Measurements from ENCODE around the gene HACD2.
"Not testable (repeated sequence)": the region's sequence is repeated elsewhere in the genome, so short reads cannot be mapped to it uniquely, and the experiment has no call there.

HACD2 gene

GRCh38 chr3:123609063-123609462, 24.2 kb upstream of the HACD2 start:
- ChIA-PET CTCF (no interaction called here), POLR2A (no interaction called here)
- TF ChIP-seq CTCF (IDR thresholded peaks at IDR 0.05; ENCODE audit: insufficient read depth, low read length, missing control alignments) = no peak
- no peak for DNase-seq (ENCODE audit: low read depth, low spot score)
- no peak overlapping the region for H3K4me3 ChIP-seq (ENCODE audit: low read depth, low read length)

GRCh38 chr3:123608263-123608937, 23.5 kb upstream of the HACD2 start:
- no peak for DNase-seq (ENCODE audit: low read depth, low spot score)
- ChIA-PET CTCF (no interaction called here), POLR2A (no interaction called here)
- no peak for TF ChIP-seq CTCF (IDR thresholded peaks at IDR 0.05; ENCODE audit: insufficient read depth, low read length, missing control alignments)
- no peak overlapping the region for H3K4me3 ChIP-seq (ENCODE audit: low read depth, low read length)

- H3K4me3 ChIP-seq (ENCODE audit: low read depth, low read length) = no peak overlapping the region
- no peak for DNase-seq (ENCODE audit: low read depth, low spot score)
- no peak for TF ChIP-seq CTCF (IDR thresholded peaks at IDR 0.05; ENCODE audit: insufficient read depth, low read length, missing control alignments)
- ChIA-PET CTCF (interaction anchor here (1.7 kb wide), 1 partner anchor 116 kb away, joined by 7 read pairs; no protein-coding TSS in a partner anchor), POLR2A (no interaction called here)
Measured at GRCh38 chr3:123606527-123606926, 21.7 kb upstream of the HACD2 start.

- ChIA-PET POLR2A (interaction anchor here (0.6 kb wide), 1 partner anchor 28 kb away, joined by 3 read pairs; no protein-coding TSS in a partner anchor), CTCF (interaction anchor here (1.7 kb wide), 1 partner anchor 117 kb away, joined by 7 read pairs; no protein-coding TSS in a partner anchor)
- H3K4me3 ChIP-seq (ENCODE audit: low read depth, low read length) = no peak overlapping the region
- DNase-seq (ENCODE audit: low read depth, low spot score) = no peak
- TF ChIP-seq CTCF (IDR thresholded peaks at IDR 0.05; ENCODE audit: insufficient read depth, low read length, missing control alignments) = no peak
Measured at GRCh38 chr3:123605789-123606234, 21.0 kb upstream of the HACD2 start.

GRCh38 chr3:123603153-123603552, 18.3 kb upstream of the HACD2 start:
- POLR2A ChIA-PET = interaction anchor here (2.0 kb wide), 1 partner anchor 17 kb away, joined by 14 read pairs; the partner anchor contains the start of gene HACD2
- CTCF ChIA-PET = interaction anchor here (0.9 to 1.1 kb wide), 3 partner anchors 40 to 121 kb away, joined by 3 to 5 read pairs (median 3); no protein-coding TSS in a partner anchor
- not testable (repeated sequence) for DNase-seq (ENCODE audit: low read depth, low spot score); H3K4me3 ChIP-seq (ENCODE audit: low read depth, low read length)

GRCh38 chr3:123602325-123602724, 17.5 kb upstream of the HACD2 start:
- ChIA-PET POLR2A (interaction anchor here (2.0 kb wide), 1 partner anchor 16 kb away, joined by 14 read pairs; the partner anchor contains the start of gene HACD2), CTCF (interaction anchor here (0.9 to 1.5 kb wide), 4 partner anchors 12 to 122 kb away, joined by 3 to 5 read pairs (median 3); no protein-coding TSS in a partner anchor)
- peak; percentile 65 for DNase-seq (ENCODE audit: low read depth, low spot score)
- H3K4me3 ChIP-seq (ENCODE audit: low read depth, low read length) = no peak overlapping the region
- TF ChIP-seq CTCF (IDR thresholded peaks at IDR 0.05; ENCODE audit: insufficient read depth, low read length, missing control alignments) = no peak

- H3K4me3 ChIP-seq (ENCODE audit: low read depth, low read length); DNase-seq (ENCODE audit: low read depth, low spot score); POLR2A ChIA-PET: not testable (repeated sequence)
- CTCF ChIA-PET = interaction anchor here (1.5 kb wide), 1 partner anchor 14 kb away, joined by 4 read pairs; no protein-coding TSS in a partner anchor
Measured at GRCh38 chr3:123600863-123601262, 16.0 kb upstream of the HACD2 start.
